ENCODE results near the gene AKR1C8. TPM values are rescaled to one million over a fixed set of nuclear protein-coding genes. Genes with fewer than 3 reads are reported as not detected.

AKR1C8 gene
- total and polyA plus RNA-seq, 10 of the 15 experiments (the other 5 are each of a cell fraction or from before 2014, with no cell fraction given): 0.18 TPM; not detected in 9

DNA sequence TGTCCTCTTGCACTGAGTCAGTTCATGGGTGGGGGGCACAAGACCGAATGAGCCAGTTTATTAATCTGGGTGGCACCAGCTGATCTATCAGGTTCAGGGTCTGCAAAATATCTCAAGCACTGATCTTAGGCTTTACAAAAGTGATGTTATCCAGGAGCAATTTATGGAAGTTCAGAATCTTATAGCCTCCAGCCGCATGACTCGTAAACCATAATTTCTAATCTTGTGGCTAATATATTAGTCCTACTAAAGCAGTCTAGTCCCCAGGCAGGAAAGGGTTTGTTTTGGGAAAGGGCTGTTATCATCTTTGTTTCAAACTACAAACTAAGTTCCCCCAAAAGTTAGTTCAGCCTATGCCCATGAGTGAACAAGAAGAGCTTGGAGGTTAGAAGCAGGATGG lies 33.9 kb downstream of the AKR1C8 start (continued):
- TF ChIP-seq, protein P1, sequence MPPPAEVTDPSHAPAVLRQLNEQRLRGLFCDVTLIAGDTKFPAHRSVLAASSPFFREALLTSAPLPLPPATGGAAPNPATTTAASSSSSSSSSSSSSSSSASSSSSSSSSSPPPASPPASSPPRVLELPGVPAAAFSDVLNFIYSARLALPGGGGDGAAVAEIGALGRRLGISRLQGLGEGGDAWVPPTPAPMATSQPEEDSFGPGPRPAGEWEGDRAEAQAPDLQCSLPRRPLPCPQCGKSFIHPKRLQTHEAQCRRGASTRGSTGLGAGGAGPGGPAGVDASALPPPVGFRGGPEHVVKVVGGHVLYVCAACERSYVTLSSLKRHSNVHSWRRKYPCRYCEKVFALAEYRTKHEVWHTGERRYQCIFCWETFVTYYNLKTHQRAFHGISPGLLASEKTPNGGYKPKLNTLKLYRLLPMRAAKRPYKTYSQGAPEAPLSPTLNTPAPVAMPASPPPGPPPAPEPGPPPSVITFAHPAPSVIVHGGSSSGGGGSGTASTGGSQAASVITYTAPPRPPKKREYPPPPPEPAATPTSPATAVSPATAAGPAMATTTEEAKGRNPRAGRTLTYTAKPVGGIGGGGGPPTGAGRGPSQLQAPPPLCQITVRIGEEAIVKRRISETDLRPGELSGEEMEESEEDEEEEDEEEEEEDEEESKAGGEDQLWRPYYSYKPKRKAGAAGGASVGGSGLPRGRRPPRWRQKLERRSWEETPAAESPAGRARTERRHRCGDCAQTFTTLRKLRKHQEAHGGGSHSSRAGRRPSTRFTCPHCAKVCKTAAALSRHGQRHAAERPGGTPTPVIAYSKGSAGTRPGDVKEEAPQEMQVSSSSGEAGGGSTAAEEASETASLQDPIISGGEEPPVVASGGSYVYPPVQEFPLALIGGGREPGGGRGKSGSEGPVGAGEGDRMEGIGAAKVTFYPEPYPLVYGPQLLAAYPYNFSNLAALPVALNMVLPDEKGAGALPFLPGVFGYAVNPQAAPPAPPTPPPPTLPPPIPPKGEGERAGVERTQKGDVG (CRISPR knock-in tag; IDR thresholded peaks at IDR 0.05): no peak
- TF ChIP-seq IKZF2 (IDR thresholded peaks at IDR 0.05) (no peak), HCFC1 (IDR thresholded peaks at IDR 0.05; ENCODE audit: low read length) (no peak), ZNF274 (IDR thresholded peaks at IDR 0.05; ENCODE audit: insufficient read depth, insufficient read length) (no peak), EED (IDR thresholded peaks at IDR 0.05; ENCODE audit: low read depth) (no peak)

DNA sequence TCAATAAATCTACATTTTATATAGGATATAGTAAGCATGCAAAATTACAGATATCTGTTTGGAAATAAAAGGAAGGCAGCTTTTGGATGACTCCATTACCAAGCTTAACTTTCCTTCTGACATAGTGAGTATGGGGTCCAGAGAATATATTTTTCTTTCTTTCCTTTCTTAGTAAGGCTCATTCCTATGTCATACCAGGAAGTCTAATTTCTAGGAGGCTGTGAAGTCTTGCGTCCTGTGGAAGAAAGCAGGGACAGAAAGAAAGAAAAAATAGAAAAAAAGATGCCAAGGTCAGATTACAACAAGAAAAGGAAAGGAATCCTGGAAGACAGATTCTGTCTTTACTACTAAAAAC lies 36.3 kb downstream of the AKR1C8 start:
- Histone ChIP-seq H3K79me2 (ENCODE audit: control insufficient read depth, insufficient read depth, low read length) (no peaks in the 10 kb centered on the region), H3K36me3 (ENCODE audit: control insufficient read depth in 2 of 2, insufficient read depth in 2 of 2, low read length in 1 of 2) (no peaks in the 10 kb centered on the region), H4K20me1 (ENCODE audit: control insufficient read depth, insufficient read depth) (no peaks in the 10 kb centered on the region), H3K27me3 (replicated peaks in 1 of 2; ENCODE audit: control insufficient read depth in 2 of 2, insufficient read depth in 2 of 2, low read length in 1 of 2) (no peaks in the 10 kb centered on the region), H2AFZ (ENCODE audit: control insufficient read depth, low read depth, low read length) (no peak overlapping the region), H3K27ac (ENCODE audit: control insufficient read depth, insufficient read depth) (no peak overlapping the region), H3K4me1 (ENCODE audit: control insufficient read depth, insufficient read depth, low read length) (no peaks in the 10 kb centered on the region), H3K9me3 (replicated peaks; ENCODE audit: control insufficient read depth, insufficient read depth, low read length) (no peaks in the 10 kb centered on the region), H3K4me2 (ENCODE audit: control insufficient read depth, insufficient read depth) (no peak overlapping the region), H3K4me3 (no peak overlapping the region), H3K9ac (ENCODE audit: control insufficient read depth, insufficient read depth, low read length) (no peak overlapping the region)
- DNase-seq (ENCODE audit: low read depth, low spot score) (no peak), ATAC-seq (no peak), FAIRE-seq (no peak)
- ChIA-PET CTCF (no interaction called here), POLR2A (no interaction called here), SMC1A (ENCODE audit: uncharacterized antibody, unreplicated experiment) (no interaction called here), RAD21 (ENCODE audit: unreplicated experiment) (no interaction called here)
- intact Hi-C loops (cut with micrococcal nuclease; ENCODE audit: unreplicated experiment): no loop called here
- 0% methylated on average over 1 of the region's 1 CpG for WGBS (ENCODE audit: insufficient coverage, insufficient replicate concordance, low lambda C conversion rate, missing lambda C conversion rate)
- BruUV-seq (replicated peaks): no TSS peak
- in situ Hi-C loops (cut with MboI): no loop called here
- TF ChIP-seq, protein P2, sequence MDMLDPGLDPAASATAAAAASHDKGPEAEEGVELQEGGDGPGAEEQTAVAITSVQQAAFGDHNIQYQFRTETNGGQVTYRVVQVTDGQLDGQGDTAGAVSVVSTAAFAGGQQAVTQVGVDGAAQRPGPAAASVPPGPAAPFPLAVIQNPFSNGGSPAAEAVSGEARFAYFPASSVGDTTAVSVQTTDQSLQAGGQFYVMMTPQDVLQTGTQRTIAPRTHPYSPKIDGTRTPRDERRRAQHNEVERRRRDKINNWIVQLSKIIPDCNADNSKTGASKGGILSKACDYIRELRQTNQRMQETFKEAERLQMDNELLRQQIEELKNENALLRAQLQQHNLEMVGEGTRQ (IDR thresholded peaks at IDR 0.05; ENCODE audit: borderline replicate concordance, low read depth, low read length): no peak
- TF ChIP-seq SIX5 (IDR thresholded peaks at IDR 0.05; ENCODE audit: low read depth, low read length, severe bottlenecking): no peak
- TF ChIP-seq MEF2A (IDR thresholded peaks at IDR 0.05; ENCODE audit: insufficient read depth, low read depth, low read length): no peak
- TF ChIP-seq NFXL1 (IDR thresholded peaks at IDR 0.05; ENCODE audit: borderline replicate concordance): no peak
- no peak for TF ChIP-seq FOXM1 (IDR thresholded peaks at IDR 0.05; ENCODE audit: low read depth, low read length)
- TF ChIP-seq, protein P1 (CRISPR knock-in tag; IDR thresholded peaks at IDR 0.05): no peak
- no peak for TF ChIP-seq ZZZ3 (IDR thresholded peaks at IDR 0.05; ENCODE audit: control insufficient read depth, insufficient read length, low read depth)
- TF ChIP-seq SUPT20H (IDR thresholded peaks at IDR 0.05; ENCODE audit: borderline replicate concordance, control insufficient read depth, low read depth, low read length): no peak
- no peak for TF ChIP-seq ZSCAN29 (IDR thresholded peaks at IDR 0.05)
- no peak for TF ChIP-seq ZNF24 (IDR thresholded peaks at IDR 0.05)
- no peak for TF ChIP-seq HDAC6 (IDR thresholded peaks at IDR 0.05; ENCODE audit: unreplicated experiment)
- TF ChIP-seq JUNB (IDR thresholded peaks at IDR 0.05): no peak
- TF ChIP-seq, protein P3, sequence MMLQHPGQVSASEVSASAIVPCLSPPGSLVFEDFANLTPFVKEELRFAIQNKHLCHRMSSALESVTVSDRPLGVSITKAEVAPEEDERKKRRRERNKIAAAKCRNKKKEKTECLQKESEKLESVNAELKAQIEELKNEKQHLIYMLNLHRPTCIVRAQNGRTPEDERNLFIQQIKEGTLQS (IDR thresholded peaks at IDR 0.05; ENCODE audit: borderline replicate concordance, extremely low read depth, low read depth, low read length): no peak

Measured in GM12878 (cell line).